ENCODE measurements around the gene SRP68. TPM values are rescaled to one million over a fixed set of nuclear protein-coding genes. Genes with fewer than 3 reads are reported as not detected.

SRP68 gene
- total and polyA plus RNA-seq, 9 of the 15 experiments (the other 6 are each of a cell fraction or from before 2014, with no cell fraction given): 29.4 to 92.6 (median 36.2) TPM

- TF ChIP-seq MGA (IDR thresholded peaks at IDR 0.05): no peak
- TF ChIP-seq ZNF121 (CRISPR knock-in tag; conservative IDR thresholded peaks at IDR 0.05): no peak
- no peak for TF ChIP-seq DPF2 (IDR thresholded peaks at IDR 0.05)
These were observed 70.2 kb downstream of the SRP68 start (continued) for GRCh38 chr17:76002100-76002499.
